HUES6 (cell line): ENCODE measurements around the gene ABCC6.
"Not testable (repeated sequence)": the region's sequence is repeated elsewhere in the genome, so short reads cannot be mapped to it uniquely, and the experiment has no call there.

Source experiments
- H3K27ac ChIP-seq: 2 replicates; pipeline ENCODE4 v1.7.0; 2013; ENCODE audit warnings: low read depth, mild to moderate bottlenecking, low read length, inconsistent platforms
- H3K27me3 ChIP-seq: 2 replicates; pipeline ENCODE4 v1.6.1; 2013; ENCODE audit warnings: low read length; ENCODE audit not compliant: control insufficient read depth, insufficient read depth
- H3K36me3 ChIP-seq: 2 replicates; pipeline ENCODE4 v1.6.1; 2013; ENCODE audit warnings: low read length; ENCODE audit not compliant: control insufficient read depth, insufficient read depth
- H3K4me1 ChIP-seq: 2 replicates; pipeline ENCODE4 v1.6.1; 2013; ENCODE audit warnings: low read length; ENCODE audit not compliant: control insufficient read depth, insufficient read depth
- H3K4me3 ChIP-seq: 2 replicates; pipeline ENCODE4 v1.5.1; 2013; ENCODE audit warnings: low read depth, low read length
- H3K9ac ChIP-seq: one replicate; pipeline ENCODE4 v1.6.1; 2013; ENCODE audit warnings: mild to moderate bottlenecking, low read length
- H3K9me3 ChIP-seq: 2 replicates; pipeline ENCODE4 v1.6.1; 2013; ENCODE audit warnings: low read depth, low read length; ENCODE audit not compliant: control insufficient read depth, insufficient read depth

The ABCC6 gene

GRCh38 chr16:16252377-16252776 is 29.1 kb upstream of the ABCC6 start:
- not testable (repeated sequence) for H3K36me3 ChIP-seq, H3K9me3 ChIP-seq, H3K9ac ChIP-seq, H3K4me3 ChIP-seq, H3K27ac ChIP-seq, H3K4me1 ChIP-seq, H3K27me3 ChIP-seq

- H3K4me1 ChIP-seq, H3K9me3 ChIP-seq, H3K27ac ChIP-seq, H3K27me3 ChIP-seq, H3K4me3 ChIP-seq, H3K9ac ChIP-seq, H3K36me3 ChIP-seq: not testable (repeated sequence)
Measured at GRCh38 chr16:16249621-16250330, 26.5 kb upstream of the ABCC6 start.

- H3K4me1 ChIP-seq, H3K27me3 ChIP-seq, H3K9me3 ChIP-seq: not testable (repeated sequence)
Measured at GRCh38 chr16:16247439-16247838, 24.1 kb upstream of the ABCC6 start.

GRCh38 chr16:16246578-16247262 is 23.4 kb upstream of the ABCC6 start:
- H3K4me3 ChIP-seq, H3K27ac ChIP-seq, H3K9ac ChIP-seq, H3K4me1 ChIP-seq, H3K9me3 ChIP-seq, H3K36me3 ChIP-seq, H3K27me3 ChIP-seq: not testable (repeated sequence)

More at GRCh38 chr16:16247439-16247838, 24.1 kb upstream of the ABCC6 start:
- not testable (repeated sequence) for H3K9ac ChIP-seq, H3K27ac ChIP-seq, H3K4me3 ChIP-seq, H3K36me3 ChIP-seq

- H3K27ac ChIP-seq, H3K36me3 ChIP-seq, H3K9me3 ChIP-seq, H3K9ac ChIP-seq, H3K4me3 ChIP-seq, H3K4me1 ChIP-seq, H3K27me3 ChIP-seq: not testable (repeated sequence)
Measured at GRCh38 chr16:16243886-16244285, 20.6 kb upstream of the ABCC6 start.

GRCh38 chr16:16240667-16241066 is 17.4 kb upstream of the ABCC6 start:
- H3K27ac ChIP-seq, H3K36me3 ChIP-seq, H3K9ac ChIP-seq, H3K4me1 ChIP-seq, H3K4me3 ChIP-seq, H3K27me3 ChIP-seq, H3K9me3 ChIP-seq: not testable (repeated sequence)

- not testable (repeated sequence) for H3K4me3 ChIP-seq, H3K9me3 ChIP-seq
Measured at GRCh38 chr16:16237738-16238137, 14.4 kb upstream of the ABCC6 start.

GRCh38 chr16:16237071-16237470 is 13.8 kb upstream of the ABCC6 start:
- not testable (repeated sequence) for H3K9ac ChIP-seq, H3K36me3 ChIP-seq, H3K9me3 ChIP-seq, H3K4me1 ChIP-seq, H3K27ac ChIP-seq, H3K27me3 ChIP-seq, H3K4me3 ChIP-seq

More at GRCh38 chr16:16237738-16238137, 14.4 kb upstream of the ABCC6 start:
- not testable (repeated sequence) for H3K4me1 ChIP-seq, H3K9ac ChIP-seq, H3K36me3 ChIP-seq, H3K27ac ChIP-seq, H3K27me3 ChIP-seq

- not testable (repeated sequence) for H3K4me1 ChIP-seq, H3K4me3 ChIP-seq, H3K9ac ChIP-seq, H3K27me3 ChIP-seq, H3K27ac ChIP-seq, H3K9me3 ChIP-seq, H3K36me3 ChIP-seq
Measured at GRCh38 chr16:16232692-16233061, 9.4 kb upstream of the ABCC6 start.

GRCh38 chr16:16223662-16224241 is 458 bp upstream of the ABCC6 start:
- H3K9me3 ChIP-seq, H3K4me1 ChIP-seq, H3K27me3 ChIP-seq, H3K27ac ChIP-seq, H3K9ac ChIP-seq, H3K36me3 ChIP-seq: not testable (repeated sequence)
- peak overlapping the region; percentile 48 for H3K4me3 ChIP-seq

- not testable (repeated sequence) for H3K9ac ChIP-seq, H3K4me3 ChIP-seq, H3K4me1 ChIP-seq, H3K27ac ChIP-seq, H3K9me3 ChIP-seq, H3K27me3 ChIP-seq, H3K36me3 ChIP-seq
Measured at GRCh38 chr16:16221382-16221781, 1.9 kb downstream of the ABCC6 start.
